HL-60 (cell line): Measurements from ENCODE around the gene ZGPAT.

Experiments
- DNase-seq, 2 experiments: peaks; one replicate each; pipeline ENCODE4 v3.0.0-alpha.2; 2010 to 2020; ENCODE audit warnings: low read depth in 1 of 2, low spot score in 1 of 2
- H3K27ac ChIP-seq: fragments of 250-450 bp; sonication (Bioruptor Pico); replicated peaks from 2 replicates; pipeline ENCODE4 v1.5.1; 2020; ENCODE audit warnings: mild to moderate bottlenecking, moderate library complexity
- H3K27me3 ChIP-seq: fragments of 250-450 bp; sonication (Bioruptor Pico); 2 replicates; pipeline ENCODE4 v1.5.1; 2021; ENCODE audit warnings: mild to moderate bottlenecking, moderate library complexity; ENCODE audit not compliant: insufficient read depth, poor library complexity, severe bottlenecking
- H3K4me3 ChIP-seq: replicated peaks from 2 replicates; pipeline ENCODE4 v1.5.1; 2011; ENCODE audit warnings: mild to moderate bottlenecking, control low read depth, low read length; ENCODE audit not compliant: insufficient read depth
- CTCF ChIP-seq: IDR thresholded peaks from one replicate; pipeline ENCODE4 v1.5.1; 2011; ENCODE audit warnings: low read length, control low read depth, inconsistent platforms; ENCODE audit not compliant: insufficient read depth
- GABPA ChIP-seq: IDR thresholded peaks from 2 replicates; pipeline ENCODE4 v1.6.1; 2012; ENCODE audit warnings: low read depth
- POLR2AphosphoS5 ChIP-seq: IDR thresholded peaks from 2 replicates; pipeline ENCODE4 v1.6.1; 2012; ENCODE audit warnings: low read depth
- REST ChIP-seq: IDR thresholded peaks from 2 replicates; pipeline ENCODE4 v1.6.1; 2012; ENCODE audit warnings: low read depth; ENCODE audit not compliant: insufficient replicate concordance
- SPI1 ChIP-seq: IDR thresholded peaks from 2 replicates; pipeline ENCODE4 v1.6.1; 2012; ENCODE audit warnings: low read depth, mild to moderate bottlenecking, borderline replicate concordance

The ZGPAT gene

GRCh38 chr20:63701329-63702035 is 6.4 kb upstream of the ZGPAT start:
- Histone ChIP-seq H3K4me3 (no peak overlapping the region), H3K27ac (no peak overlapping the region), H3K27me3 (no peaks in the 10 kb centered on the region)
- no peak for DNase-seq
- TF ChIP-seq POLR2AphosphoS5 (peak; percentile 44; the same call in 1 of the 2 replicates), SPI1 (no peak)

- no peak overlapping the region for H3K4me3 ChIP-seq
- no peaks in the 10 kb centered on the region for H3K27me3 ChIP-seq
- DNase-seq = no peak
- H3K27ac ChIP-seq = no peak overlapping the region
- no peak for TF ChIP-seq GABPA
- TF ChIP-seq POLR2AphosphoS5 = no peak
- TF ChIP-seq REST = no peak
- no peak for TF ChIP-seq SPI1
- TF ChIP-seq CTCF = no peak
Measured at GRCh38 chr20:63702036-63702665, 5.7 kb upstream of the ZGPAT start.

- no peak for TF ChIP-seq SPI1
- TF ChIP-seq CTCF = no peak
- TF ChIP-seq REST = no peak
- no peak; the same call in none of the 2 replicates for TF ChIP-seq POLR2AphosphoS5
- TF ChIP-seq GABPA = no peak
- DNase-seq = no peak
- Histone ChIP-seq H3K27me3 (no peaks in the 10 kb centered on the region), H3K4me3 (no peak overlapping the region), H3K27ac (no peak overlapping the region)
Measured at GRCh38 chr20:63702751-63703470, 4.9 kb upstream of the ZGPAT start.

- Histone ChIP-seq H3K4me3 (no peak overlapping the region), H3K27me3 (no peaks in the 10 kb centered on the region), H3K27ac (no peak overlapping the region)
- TF ChIP-seq POLR2AphosphoS5 (no peak), GABPA (no peak), REST (no peak), SPI1 (no peak), CTCF (no peak)
- no peak for DNase-seq
Measured at GRCh38 chr20:63703471-63703975, 4.3 kb upstream of the ZGPAT start.
